ENCODE measurements around the gene RPRD2. TPM values are rescaled to one million over a fixed set of nuclear protein-coding genes. Genes with fewer than 3 reads are reported as not detected.

Gene RPRD2
- total and polyA plus RNA-seq, 2 experiments from 2014 or later: 16.8 to 20.4 TPM

DNA sequence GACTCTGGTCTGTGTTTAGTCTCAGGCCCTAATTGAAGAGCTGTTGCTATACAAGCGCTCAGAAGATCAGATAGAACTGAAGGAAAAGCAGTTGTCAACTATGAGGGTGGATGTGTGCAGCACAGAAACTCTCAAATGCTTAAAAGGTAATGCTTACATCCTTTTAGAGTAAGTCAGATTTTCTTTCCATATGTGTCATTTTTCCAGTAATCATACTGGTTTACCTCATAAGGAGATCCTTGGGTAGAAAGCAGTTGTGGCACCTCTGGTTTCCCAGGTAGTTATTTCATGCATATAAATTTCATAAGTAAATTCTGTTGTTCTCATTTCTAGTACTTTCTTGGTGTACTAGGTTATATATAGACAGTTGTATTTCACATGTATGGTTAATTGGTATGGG is 80.3 kb downstream of the RPRD2 start (continued):
- TF ChIP-seq, protein P1, sequence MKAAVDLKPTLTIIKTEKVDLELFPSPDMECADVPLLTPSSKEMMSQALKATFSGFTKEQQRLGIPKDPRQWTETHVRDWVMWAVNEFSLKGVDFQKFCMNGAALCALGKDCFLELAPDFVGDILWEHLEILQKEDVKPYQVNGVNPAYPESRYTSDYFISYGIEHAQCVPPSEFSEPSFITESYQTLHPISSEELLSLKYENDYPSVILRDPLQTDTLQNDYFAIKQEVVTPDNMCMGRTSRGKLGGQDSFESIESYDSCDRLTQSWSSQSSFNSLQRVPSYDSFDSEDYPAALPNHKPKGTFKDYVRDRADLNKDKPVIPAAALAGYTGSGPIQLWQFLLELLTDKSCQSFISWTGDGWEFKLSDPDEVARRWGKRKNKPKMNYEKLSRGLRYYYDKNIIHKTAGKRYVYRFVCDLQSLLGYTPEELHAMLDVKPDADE (IDR thresholded peaks at IDR 0.05): no peak
- no peak for TF ChIP-seq EZH2 (IDR thresholded peaks at IDR 0.05; ENCODE audit: low read depth, unreplicated experiment)
- no peak for TF ChIP-seq ZNF114 (CRISPR knock-in tag; IDR thresholded peaks at IDR 0.05)
- no peak for TF ChIP-seq CREB1 (CRISPR knock-in tag; IDR thresholded peaks at IDR 0.05; ENCODE audit: low read depth)
- TF ChIP-seq, protein P2, sequence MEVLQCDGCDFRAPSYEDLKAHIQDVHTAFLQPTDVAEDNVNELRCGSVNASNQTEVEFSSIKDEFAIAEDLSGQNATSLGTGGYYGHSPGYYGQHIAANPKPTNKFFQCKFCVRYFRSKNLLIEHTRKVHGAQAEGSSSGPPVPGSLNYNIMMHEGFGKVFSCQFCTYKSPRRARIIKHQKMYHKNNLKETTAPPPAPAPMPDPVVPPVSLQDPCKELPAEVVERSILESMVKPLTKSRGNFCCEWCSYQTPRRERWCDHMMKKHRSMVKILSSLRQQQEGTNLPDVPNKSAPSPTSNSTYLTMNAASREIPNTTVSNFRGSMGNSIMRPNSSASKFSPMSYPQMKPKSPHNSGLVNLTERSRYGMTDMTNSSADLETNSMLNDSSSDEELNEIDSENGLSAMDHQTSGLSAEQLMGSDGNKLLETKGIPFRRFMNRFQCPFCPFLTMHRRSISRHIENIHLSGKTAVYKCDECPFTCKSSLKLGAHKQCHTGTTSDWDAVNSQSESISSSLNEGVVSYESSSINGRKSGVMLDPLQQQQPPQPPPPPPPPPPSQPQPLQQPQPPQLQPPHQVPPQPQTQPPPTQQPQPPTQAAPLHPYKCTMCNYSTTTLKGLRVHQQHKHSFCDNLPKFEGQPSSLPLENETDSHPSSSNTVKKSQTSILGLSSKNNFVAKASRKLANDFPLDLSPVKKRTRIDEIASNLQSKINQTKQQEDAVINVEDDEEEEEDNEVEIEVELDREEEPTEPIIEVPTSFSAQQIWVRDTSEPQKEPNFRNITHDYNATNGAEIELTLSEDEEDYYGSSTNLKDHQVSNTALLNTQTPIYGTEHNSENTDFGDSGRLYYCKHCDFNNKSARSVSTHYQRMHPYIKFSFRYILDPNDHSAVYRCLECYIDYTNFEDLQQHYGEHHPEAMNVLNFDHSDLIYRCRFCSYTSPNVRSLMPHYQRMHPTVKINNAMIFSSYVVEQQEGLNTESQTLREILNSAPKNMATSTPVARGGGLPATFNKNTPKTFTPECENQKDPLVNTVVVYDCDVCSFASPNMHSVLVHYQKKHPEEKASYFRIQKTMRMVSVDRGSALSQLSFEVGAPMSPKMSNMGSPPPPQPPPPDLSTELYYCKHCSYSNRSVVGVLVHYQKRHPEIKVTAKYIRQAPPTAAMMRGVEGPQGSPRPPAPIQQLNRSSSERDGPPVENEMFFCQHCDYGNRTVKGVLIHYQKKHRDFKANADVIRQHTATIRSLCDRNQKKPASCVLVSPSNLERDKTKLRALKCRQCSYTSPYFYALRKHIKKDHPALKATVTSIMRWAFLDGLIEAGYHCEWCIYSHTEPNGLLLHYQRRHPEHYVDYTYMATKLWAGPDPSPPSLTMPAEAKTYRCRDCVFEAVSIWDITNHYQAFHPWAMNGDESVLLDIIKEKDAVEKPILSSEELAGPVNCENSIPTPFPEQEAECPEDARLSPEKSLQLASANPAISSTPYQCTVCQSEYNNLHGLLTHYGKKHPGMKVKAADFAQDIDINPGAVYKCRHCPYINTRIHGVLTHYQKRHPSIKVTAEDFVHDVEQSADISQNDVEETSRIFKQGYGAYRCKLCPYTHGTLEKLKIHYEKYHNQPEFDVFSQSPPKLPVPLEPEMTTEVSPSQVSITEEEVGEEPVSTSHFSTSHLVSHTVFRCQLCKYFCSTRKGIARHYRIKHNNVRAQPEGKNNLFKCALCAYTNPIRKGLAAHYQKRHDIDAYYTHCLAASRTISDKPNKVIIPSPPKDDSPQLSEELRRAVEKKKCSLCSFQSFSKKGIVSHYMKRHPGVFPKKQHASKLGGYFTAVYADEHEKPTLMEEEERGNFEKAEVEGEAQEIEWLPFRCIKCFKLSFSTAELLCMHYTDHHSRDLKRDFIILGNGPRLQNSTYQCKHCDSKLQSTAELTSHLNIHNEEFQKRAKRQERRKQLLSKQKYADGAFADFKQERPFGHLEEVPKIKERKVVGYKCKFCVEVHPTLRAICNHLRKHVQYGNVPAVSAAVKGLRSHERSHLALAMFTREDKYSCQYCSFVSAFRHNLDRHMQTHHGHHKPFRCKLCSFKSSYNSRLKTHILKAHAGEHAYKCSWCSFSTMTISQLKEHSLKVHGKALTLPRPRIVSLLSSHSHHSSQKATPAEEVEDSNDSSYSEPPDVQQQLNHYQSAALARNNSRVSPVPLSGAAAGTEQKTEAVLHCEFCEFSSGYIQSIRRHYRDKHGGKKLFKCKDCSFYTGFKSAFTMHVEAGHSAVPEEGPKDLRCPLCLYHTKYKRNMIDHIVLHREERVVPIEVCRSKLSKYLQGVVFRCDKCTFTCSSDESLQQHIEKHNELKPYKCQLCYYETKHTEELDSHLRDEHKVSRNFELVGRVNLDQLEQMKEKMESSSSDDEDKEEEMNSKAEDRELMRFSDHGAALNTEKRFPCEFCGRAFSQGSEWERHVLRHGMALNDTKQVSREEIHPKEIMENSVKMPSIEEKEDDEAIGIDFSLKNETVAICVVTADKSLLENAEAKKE (CRISPR knock-in tag; IDR thresholded peaks at IDR 0.05): no peak

DNA sequence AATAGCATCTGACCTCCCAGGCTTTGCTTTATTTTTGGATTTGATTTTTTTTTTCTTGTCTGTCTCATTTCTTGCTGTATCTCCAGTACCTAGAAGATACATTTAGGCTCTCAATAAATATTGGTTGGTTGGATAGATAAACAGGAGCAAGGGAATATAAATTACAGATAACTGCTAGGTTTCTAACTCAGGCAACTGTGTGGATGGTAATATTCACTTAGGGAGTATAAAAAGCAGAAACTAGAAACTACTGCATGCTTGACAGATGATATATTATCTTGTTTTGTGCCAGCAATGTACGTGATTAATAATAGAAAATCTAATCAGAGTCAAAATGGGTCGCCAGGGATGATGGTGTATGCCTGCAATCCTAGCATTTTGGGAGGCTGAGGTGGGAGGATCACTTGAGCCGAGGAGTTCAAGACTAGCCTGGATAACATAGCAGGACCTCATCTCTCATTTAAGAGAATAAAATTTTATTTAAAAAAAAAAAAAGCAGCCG is 92.2 kb downstream of the RPRD2 start:
- H2AFZ ChIP-seq: no peak overlapping the region
- no peak overlapping the region for H3K27ac ChIP-seq (ENCODE audit: low read depth)
- peaks cover 52% of the 10 kb centered on the region for H3K36me3 Mint-ChIP-seq (ENCODE audit: low read depth)
- H3K36me3 ChIP-seq (ENCODE audit: insufficient read depth): peaks cover 15% of the 10 kb centered on the region; the same call in 1 of the 2 replicates
- H3K4me1 ChIP-seq (ENCODE audit: insufficient read depth): no peaks in the 10 kb centered on the region
- H3K27me3 ChIP-seq (ENCODE audit: insufficient read depth): no peaks in the 10 kb centered on the region
- DNase-seq (ENCODE audit: low spot score) (no peak), ATAC-seq (no peak)
- no peaks in the 10 kb centered on the region for H3K27me3 Mint-ChIP-seq (ENCODE audit: insufficient read depth, low read depth, poor library complexity)
- H3K9me2 ChIP-seq (ENCODE audit: insufficient read depth): no peaks in the 10 kb centered on the region
- no peak overlapping the region for H3K4me3 Mint-ChIP-seq
- no peaks in the 10 kb centered on the region for H3K4me1 Mint-ChIP-seq
- peaks cover 6% of the 10 kb centered on the region; the same call in 1 of the 2 replicates for H3K79me2 ChIP-seq (replicated peaks; ENCODE audit: insufficient read depth)
- no peaks in the 10 kb centered on the region; the same call in 1 of the 2 replicates for H4K20me1 ChIP-seq (replicated peaks; ENCODE audit: insufficient read depth)
- no peaks in the 10 kb centered on the region; the same call in none of the 2 replicates for H3F3A ChIP-seq (replicated peaks; ENCODE audit: low read depth)
- H3K27ac Mint-ChIP-seq: no peak overlapping the region
- no peak overlapping the region for H3K4me3 ChIP-seq
- no peaks in the 10 kb centered on the region for H3K9me3 Mint-ChIP-seq
- no peak overlapping the region for H3K4me2 ChIP-seq
- TF ChIP-seq EZH2 (IDR thresholded peaks at IDR 0.05; ENCODE audit: low read depth, unreplicated experiment) (no peak), CREB1 (CRISPR knock-in tag; IDR thresholded peaks at IDR 0.05; ENCODE audit: low read depth) (no peak), EZH2phosphoT487 (IDR thresholded peaks at IDR 0.05; ENCODE audit: unreplicated experiment) (no peak), STAT1 (IDR thresholded peaks at IDR 0.05; ENCODE audit: unreplicated experiment) (no peak), ZNF331 (CRISPR knock-in tag; IDR thresholded peaks at IDR 0.05; ENCODE audit: low read depth) (no peak), NANOG (IDR thresholded peaks at IDR 0.05; ENCODE audit: borderline replicate concordance) (no peak)
- TF ChIP-seq, protein P3, sequence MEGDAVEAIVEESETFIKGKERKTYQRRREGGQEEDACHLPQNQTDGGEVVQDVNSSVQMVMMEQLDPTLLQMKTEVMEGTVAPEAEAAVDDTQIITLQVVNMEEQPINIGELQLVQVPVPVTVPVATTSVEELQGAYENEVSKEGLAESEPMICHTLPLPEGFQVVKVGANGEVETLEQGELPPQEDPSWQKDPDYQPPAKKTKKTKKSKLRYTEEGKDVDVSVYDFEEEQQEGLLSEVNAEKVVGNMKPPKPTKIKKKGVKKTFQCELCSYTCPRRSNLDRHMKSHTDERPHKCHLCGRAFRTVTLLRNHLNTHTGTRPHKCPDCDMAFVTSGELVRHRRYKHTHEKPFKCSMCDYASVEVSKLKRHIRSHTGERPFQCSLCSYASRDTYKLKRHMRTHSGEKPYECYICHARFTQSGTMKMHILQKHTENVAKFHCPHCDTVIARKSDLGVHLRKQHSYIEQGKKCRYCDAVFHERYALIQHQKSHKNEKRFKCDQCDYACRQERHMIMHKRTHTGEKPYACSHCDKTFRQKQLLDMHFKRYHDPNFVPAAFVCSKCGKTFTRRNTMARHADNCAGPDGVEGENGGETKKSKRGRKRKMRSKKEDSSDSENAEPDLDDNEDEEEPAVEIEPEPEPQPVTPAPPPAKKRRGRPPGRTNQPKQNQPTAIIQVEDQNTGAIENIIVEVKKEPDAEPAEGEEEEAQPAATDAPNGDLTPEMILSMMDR (conservative IDR thresholded peaks at IDR 0.05; ENCODE audit: low read depth in 2 of 2): no peak
- TF ChIP-seq, protein P4, sequence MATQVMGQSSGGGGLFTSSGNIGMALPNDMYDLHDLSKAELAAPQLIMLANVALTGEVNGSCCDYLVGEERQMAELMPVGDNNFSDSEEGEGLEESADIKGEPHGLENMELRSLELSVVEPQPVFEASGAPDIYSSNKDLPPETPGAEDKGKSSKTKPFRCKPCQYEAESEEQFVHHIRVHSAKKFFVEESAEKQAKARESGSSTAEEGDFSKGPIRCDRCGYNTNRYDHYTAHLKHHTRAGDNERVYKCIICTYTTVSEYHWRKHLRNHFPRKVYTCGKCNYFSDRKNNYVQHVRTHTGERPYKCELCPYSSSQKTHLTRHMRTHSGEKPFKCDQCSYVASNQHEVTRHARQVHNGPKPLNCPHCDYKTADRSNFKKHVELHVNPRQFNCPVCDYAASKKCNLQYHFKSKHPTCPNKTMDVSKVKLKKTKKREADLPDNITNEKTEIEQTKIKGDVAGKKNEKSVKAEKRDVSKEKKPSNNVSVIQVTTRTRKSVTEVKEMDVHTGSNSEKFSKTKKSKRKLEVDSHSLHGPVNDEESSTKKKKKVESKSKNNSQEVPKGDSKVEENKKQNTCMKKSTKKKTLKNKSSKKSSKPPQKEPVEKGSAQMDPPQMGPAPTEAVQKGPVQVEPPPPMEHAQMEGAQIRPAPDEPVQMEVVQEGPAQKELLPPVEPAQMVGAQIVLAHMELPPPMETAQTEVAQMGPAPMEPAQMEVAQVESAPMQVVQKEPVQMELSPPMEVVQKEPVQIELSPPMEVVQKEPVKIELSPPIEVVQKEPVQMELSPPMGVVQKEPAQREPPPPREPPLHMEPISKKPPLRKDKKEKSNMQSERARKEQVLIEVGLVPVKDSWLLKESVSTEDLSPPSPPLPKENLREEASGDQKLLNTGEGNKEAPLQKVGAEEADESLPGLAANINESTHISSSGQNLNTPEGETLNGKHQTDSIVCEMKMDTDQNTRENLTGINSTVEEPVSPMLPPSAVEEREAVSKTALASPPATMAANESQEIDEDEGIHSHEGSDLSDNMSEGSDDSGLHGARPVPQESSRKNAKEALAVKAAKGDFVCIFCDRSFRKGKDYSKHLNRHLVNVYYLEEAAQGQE (IDR thresholded peaks at IDR 0.05; ENCODE audit: unreplicated experiment): no peak
